Peyer's patch (tissue), 4 donors: ENCODE measurements around the gene SLAMF1.
A peak's percentile ranks its signal among the peaks of the same experiment; 100 is the strongest.

Source experiments
- POLR2A ChIP-seq, 2 donors: fragments of 450-650 bp; IDR thresholded peaks; one replicate each; pipeline ENCODE4 v1.5.1; 2017; ENCODE audit warnings: antibody characterized with exemption in 2 of 2, mild to moderate bottlenecking in 2 of 2, moderate library complexity in 2 of 2
- TF ChIP-seq, protein P1 (sequence below), 6 experiments: fragments of 450-650 bp in 4 of 6; fragments of 200-600 bp in 2 of 6; sonication (generic) in 1 of 6; IDR thresholded peaks; one replicate each; pipeline ENCODE4 v1.5.1; 2017 to 2019; ENCODE audit warnings: antibody characterized with exemption in 6 of 6, mild to moderate bottlenecking in 3 of 6, moderate library complexity in 1 of 6

- TF ChIP-seq, protein P1, sequence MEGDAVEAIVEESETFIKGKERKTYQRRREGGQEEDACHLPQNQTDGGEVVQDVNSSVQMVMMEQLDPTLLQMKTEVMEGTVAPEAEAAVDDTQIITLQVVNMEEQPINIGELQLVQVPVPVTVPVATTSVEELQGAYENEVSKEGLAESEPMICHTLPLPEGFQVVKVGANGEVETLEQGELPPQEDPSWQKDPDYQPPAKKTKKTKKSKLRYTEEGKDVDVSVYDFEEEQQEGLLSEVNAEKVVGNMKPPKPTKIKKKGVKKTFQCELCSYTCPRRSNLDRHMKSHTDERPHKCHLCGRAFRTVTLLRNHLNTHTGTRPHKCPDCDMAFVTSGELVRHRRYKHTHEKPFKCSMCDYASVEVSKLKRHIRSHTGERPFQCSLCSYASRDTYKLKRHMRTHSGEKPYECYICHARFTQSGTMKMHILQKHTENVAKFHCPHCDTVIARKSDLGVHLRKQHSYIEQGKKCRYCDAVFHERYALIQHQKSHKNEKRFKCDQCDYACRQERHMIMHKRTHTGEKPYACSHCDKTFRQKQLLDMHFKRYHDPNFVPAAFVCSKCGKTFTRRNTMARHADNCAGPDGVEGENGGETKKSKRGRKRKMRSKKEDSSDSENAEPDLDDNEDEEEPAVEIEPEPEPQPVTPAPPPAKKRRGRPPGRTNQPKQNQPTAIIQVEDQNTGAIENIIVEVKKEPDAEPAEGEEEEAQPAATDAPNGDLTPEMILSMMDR (IDR thresholded peaks at IDR 0.05) = peak; percentile 57 to 88 (median 77)
- TF ChIP-seq POLR2A (IDR thresholded peaks at IDR 0.05) = no peak
Measured at GRCh38 chr1:160681066-160681890, 34.4 kb upstream of the SLAMF1 start.
